Measurements from ENCODE around the gene ABCA10. TPM values are rescaled to one million over a fixed set of nuclear protein-coding genes. Genes with fewer than 3 reads are reported as not detected.

The ABCA10 gene
- total RNA-seq, 1 donor: 1.0 TPM

DNA sequence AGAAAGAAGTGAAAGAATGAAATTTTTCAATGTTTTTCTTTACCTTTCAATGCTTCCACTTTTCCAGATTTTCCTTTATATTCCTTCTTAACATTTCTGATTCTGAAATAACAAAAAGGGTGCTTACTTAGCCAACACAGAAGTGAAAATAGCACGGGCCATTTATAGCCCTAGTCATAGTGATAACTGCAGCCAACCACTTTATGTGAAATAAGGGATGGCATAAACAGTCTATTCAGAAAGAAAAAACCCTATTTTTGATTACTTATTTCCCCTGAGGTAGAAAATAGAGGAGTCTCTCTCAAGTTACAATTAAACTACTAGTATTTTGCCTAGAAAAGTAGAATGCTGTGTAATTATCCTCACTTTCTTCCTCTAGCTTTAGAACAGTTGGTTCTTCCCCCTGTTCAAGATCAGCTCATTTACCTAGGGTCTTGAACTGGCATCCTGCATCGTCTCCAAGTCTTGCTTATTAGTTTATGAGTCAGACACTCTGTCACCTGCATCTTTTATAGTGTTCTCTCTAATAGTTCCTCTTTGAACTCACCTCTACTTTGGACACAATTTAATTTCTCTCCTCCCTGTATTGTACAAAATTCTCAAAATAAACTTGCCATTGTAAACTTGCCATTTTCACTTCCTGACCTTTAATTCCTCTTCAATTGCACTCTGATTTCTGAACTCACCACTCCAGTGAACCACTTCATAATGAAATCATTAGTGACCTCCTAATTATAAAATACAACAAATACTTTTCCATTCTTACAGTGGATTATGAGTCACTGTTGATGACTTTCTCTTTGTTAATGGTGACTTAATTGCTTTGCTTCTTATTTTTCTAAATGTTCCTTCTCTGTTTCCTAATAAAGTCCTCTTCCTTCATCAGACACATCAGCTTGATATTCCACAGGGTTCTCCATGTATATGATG is 110.5 kb downstream of the ABCA10 start:
- H3K4me3 ChIP-seq (ENCODE audit: low read length): no peak overlapping the region
- no peaks in the 10 kb centered on the region for H3K27me3 ChIP-seq (ENCODE audit: insufficient read depth, low read length)
- peaks cover 13% of the 10 kb centered on the region for H3K4me1 ChIP-seq (ENCODE audit: insufficient read depth, low read length)
- H3K9me3 ChIP-seq (ENCODE audit: low read depth, low read length): no peaks in the 10 kb centered on the region

- H3K4me1 ChIP-seq (ENCODE audit: insufficient read depth, low read length): peaks cover 15% of the 10 kb centered on the region
- no peaks in the 10 kb centered on the region for H3K27me3 ChIP-seq (ENCODE audit: insufficient read depth, low read length)
- H3K9me3 ChIP-seq (ENCODE audit: low read depth, low read length): no peaks in the 10 kb centered on the region
- no peak overlapping the region for H3K4me3 ChIP-seq (ENCODE audit: low read length)
Measured at GRCh38 chr17:69111794-69112193, 116.8 kb downstream of the ABCA10 start.

GRCh38 chr17:69105907-69106730 is 122.5 kb downstream of the ABCA10 start:
- Histone ChIP-seq H3K4me1 (ENCODE audit: insufficient read depth, low read length) (peaks cover 7% of the 10 kb centered on the region), H3K4me3 (ENCODE audit: low read length) (no peak overlapping the region), H3K9me3 (ENCODE audit: low read depth, low read length) (no peaks in the 10 kb centered on the region), H3K27me3 (ENCODE audit: insufficient read depth, low read length) (no peaks in the 10 kb centered on the region)

DNA sequence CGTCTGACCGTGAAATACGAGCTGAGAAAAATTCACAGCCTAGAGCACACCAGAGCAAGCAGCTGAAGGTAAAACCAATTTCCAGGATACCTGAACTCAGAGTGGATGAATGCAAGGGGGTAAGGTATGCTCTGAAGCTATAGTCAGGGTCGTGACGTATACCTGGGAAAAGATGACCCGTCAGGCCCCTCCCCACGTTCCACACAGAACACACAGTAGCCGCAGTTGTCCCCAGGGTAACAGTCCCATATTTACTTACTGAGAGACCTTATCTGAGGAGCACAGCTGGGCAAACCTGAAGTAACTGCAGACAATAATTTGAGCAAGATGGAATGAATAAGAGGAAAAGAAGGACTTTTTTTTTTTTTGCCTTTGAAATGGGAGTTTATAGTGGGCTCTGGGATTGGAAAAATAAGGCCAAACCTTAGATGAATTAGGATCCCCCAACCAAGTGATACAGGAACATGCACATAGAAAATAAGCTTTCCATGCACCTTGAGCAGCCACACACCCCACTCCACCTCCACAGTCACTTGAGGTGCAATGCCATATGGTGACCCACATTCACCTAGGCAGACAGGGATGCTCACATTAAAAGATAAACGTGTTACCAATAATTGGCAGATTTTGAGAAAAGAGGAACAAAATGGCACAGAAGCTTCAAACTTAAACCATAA is 124.9 kb downstream of the ABCA10 start:
- Histone ChIP-seq H3K4me3 (ENCODE audit: low read length) (no peak overlapping the region), H3K27me3 (ENCODE audit: insufficient read depth, low read length) (no peaks in the 10 kb centered on the region), H3K4me1 (ENCODE audit: insufficient read depth, low read length) (peaks cover 15% of the 10 kb centered on the region), H3K9me3 (ENCODE audit: low read depth, low read length) (no peaks in the 10 kb centered on the region)

- Histone ChIP-seq H3K4me3 (ENCODE audit: low read length) (no peak overlapping the region), H3K9me3 (ENCODE audit: low read depth, low read length) (no peaks in the 10 kb centered on the region), H3K4me1 (ENCODE audit: insufficient read depth, low read length) (peaks cover 38% of the 10 kb centered on the region), H3K27me3 (ENCODE audit: insufficient read depth, low read length) (no peaks in the 10 kb centered on the region)
Measured at GRCh38 chr17:69098625-69099024, 130.0 kb downstream of the ABCA10 start.

Other genes with a start within 250 kb of the ABCA10 start
- gene ABCA9, start 167.9 kb downstream of the ABCA10 start, total RNA-seq: 0.42 TPM
- gene ABCA6, start 86.9 kb downstream of the ABCA10 start, total RNA-seq: 1.7 TPM
- 27.0 TPM for gene ABCA5, start 98.3 kb upstream of the ABCA10 start, total RNA-seq
- gene MAP2K6, start 185.9 kb upstream of the ABCA10 start, total RNA-seq: 7.8 TPM